SK-N-MC (cell line): ENCODE data around the gene PGLYRP2.

Experiments
- EZH2 ChIP-seq: fragments of 200-600 bp; sonication (generic); IDR thresholded peaks from one replicate; pipeline ENCODE4 v1.6.1; 2017; ENCODE audit warnings: antibody characterized with exemption
- FOXP2 ChIP-seq: optimal IDR thresholded peaks from 2 replicates; pipeline ENCODE3; 2011; ENCODE audit warnings: mild to moderate bottlenecking, moderate library complexity; ENCODE audit not compliant: insufficient read depth; ENCODE audit errors: extremely low read length, control extremely low read depth
- POLR2AphosphoS5 ChIP-seq: IDR thresholded peaks from 2 replicates; pipeline ENCODE4 v1.6.1; 2012; ENCODE audit warnings: mild to moderate bottlenecking, low read depth, low read length, borderline replicate concordance

DNA sequence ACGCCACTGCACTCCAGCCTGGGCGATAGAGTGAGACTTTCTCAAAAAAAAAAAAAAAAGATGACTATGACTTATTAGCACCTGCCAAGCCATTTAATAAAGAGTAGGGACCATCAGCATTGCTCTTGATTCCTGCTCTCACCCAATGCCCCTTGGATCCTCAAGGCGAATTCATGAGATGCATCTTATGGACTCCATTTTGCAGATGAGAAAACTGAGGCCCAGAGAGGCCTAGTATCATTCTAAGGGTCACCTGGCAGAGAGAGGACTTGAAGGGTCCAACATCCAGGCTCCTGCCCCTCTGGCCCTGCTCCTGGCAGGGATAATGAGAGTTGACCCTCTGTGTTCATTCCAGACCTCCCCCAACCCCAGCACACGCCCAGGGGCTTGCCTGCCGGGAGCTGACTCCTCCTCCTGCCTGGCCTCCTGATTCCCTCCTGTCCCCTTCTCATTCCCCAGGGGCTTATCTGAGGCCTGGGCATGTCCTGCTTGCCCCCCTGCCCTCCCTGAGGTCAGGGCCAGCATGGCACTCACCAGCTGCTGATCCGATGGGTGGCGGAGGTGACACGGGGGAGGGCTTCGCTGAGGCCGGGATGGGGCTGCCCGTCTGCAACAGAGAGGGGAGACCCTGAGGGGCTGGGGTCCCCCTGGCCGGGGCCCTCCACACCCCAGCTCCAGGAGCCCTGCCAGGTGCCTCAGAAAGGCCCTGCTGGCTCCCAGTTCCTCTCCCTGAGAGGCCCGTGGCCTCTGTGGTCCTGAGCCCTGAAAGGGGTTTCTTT is 37.0 kb downstream of the PGLYRP2 start:
- TF ChIP-seq POLR2AphosphoS5 (no peak), EZH2 (no peak), FOXP2 (no peak)
